Panc1 (cell line): ENCODE data around the gene KRT33A. TPM values are rescaled to one million over a fixed set of nuclear protein-coding genes. Genes with fewer than 3 reads are reported as not detected.

Experiments
- ATAC-seq: fragments of 200-7000 bp; cut with Tn5 transposase; 2 replicates; pipeline ENCODE4 v1.9.1; 2020; ENCODE audit warnings: mild to moderate bottlenecking, moderate library complexity
- BruUV-seq: library from RNA; stranded (reverse); fragments of 400-500 nt; replicated peaks from 2 replicates; lab custom pipeline; 2021; lab: Mats Ljungman, UMichigan
- CTCF ChIA-PET: fragments of 300-600 bp; sonication (Branson Sonifier 250); formaldehyde crosslinking; loops from one replicate; lab custom pipeline; 2022; ENCODE audit warnings: antibody characterized with exemption; lab: Charles Lee
- POLR2A ChIA-PET: fragments of 300-600 bp; sonication (Branson Sonifier 250); formaldehyde crosslinking; loops from one replicate; lab custom pipeline; 2022; ENCODE audit warnings: antibody characterized with exemption; lab: Charles Lee
- DNase-seq: peaks from one replicate; pipeline ENCODE4 v3.0.0-alpha.2; 2010; ENCODE audit warnings: low read depth, low spot score
- H3K27ac ChIP-seq: 2 replicates; pipeline ENCODE4 v1.5.1; 2011; ENCODE audit warnings: mild to moderate bottlenecking, low read length, inconsistent platforms
- H3K27me3 ChIP-seq: fragments of 200-500 bp; sonication (Bioruptor generic); 2 replicates; pipeline ENCODE4 v1.6.0; 2014; ENCODE audit warnings: low read length, inconsistent platforms; ENCODE audit not compliant: control insufficient read depth, insufficient read depth
- H3K36me3 ChIP-seq: fragments of 200-500 bp; sonication (Bioruptor generic); 2 replicates; pipeline ENCODE4 v1.5.1; 2014; ENCODE audit warnings: inconsistent platforms, mild to moderate bottlenecking, low read length, moderate library complexity; ENCODE audit not compliant: control insufficient read depth, insufficient read depth
- H3K4me1 ChIP-seq: 2 replicates; pipeline ENCODE4 v1.5.1; 2011; ENCODE audit warnings: inconsistent platforms, mild to moderate bottlenecking, low read length, moderate library complexity; ENCODE audit not compliant: control insufficient read depth, insufficient read depth
- H3K4me3 ChIP-seq, 2 experiments: 2 replicates each; pipeline ENCODE4 v1.5.1; 2011 to 2012; ENCODE audit warnings: low read depth in 2 of 2, low read length in 2 of 2, mild to moderate bottlenecking in 2 of 2, inconsistent platforms in 1 of 2, moderate library complexity in 1 of 2
- H3K9me3 ChIP-seq: fragments of 200-500 bp; sonication (Bioruptor generic); 2 replicates; pipeline ENCODE4 v1.5.1; 2014; ENCODE audit warnings: low read depth, mild to moderate bottlenecking, inconsistent platforms, low read length, moderate library complexity; ENCODE audit not compliant: control insufficient read depth, insufficient read depth
- CTCF ChIP-seq: fragments of 450-650 bp; IDR thresholded peaks from 2 replicates; pipeline ENCODE4 v1.5.1; 2017; ENCODE audit warnings: mild to moderate bottlenecking
- POLR2AphosphoS5 ChIP-seq: IDR thresholded peaks from 2 replicates; pipeline ENCODE4 v1.6.1; 2012; ENCODE audit warnings: mild to moderate bottlenecking, low read depth, low read length, moderate library complexity
- REST ChIP-seq, 2 experiments: IDR thresholded peaks; 2 replicates each; pipeline ENCODE4 v1.6.1; 2011 to 2012; ENCODE audit warnings: low read depth in 2 of 2, control low read depth in 1 of 2, low read length in 1 of 2, mild to moderate bottlenecking in 1 of 2, moderate library complexity in 1 of 2; ENCODE audit not compliant: insufficient read depth in 1 of 2
- SIN3A ChIP-seq: IDR thresholded peaks from 2 replicates; pipeline ENCODE4 v1.6.1; 2012; ENCODE audit warnings: low read depth, mild to moderate bottlenecking, low read length, moderate library complexity, borderline replicate concordance; ENCODE audit not compliant: insufficient read depth
- TCF7L2 ChIP-seq: IDR thresholded peaks from 2 replicates; pipeline ENCODE4 v1.6.1; 2011; ENCODE audit warnings: mild to moderate bottlenecking, low read depth, low read length, inconsistent platforms
- in situ Hi-C: cut with HindIII; loops from 2 replicates; pipeline ENCODE4 v1.10.0; 2016; ENCODE audit warnings: low sequenced_read_pairs, low pct_unique_long_range_greater_than_20kb
- intact Hi-C: fragments of 100-400 bp; cut with micrococcal nuclease; formaldehyde crosslinking; loops from one replicate; pipeline ENCODE4 v1.10.0; 2022; ENCODE audit not compliant: unreplicated experiment
- total RNA-seq: library from RNA; stranded (reverse); gene quantifications from one replicate; pipeline ENCODE4 v1.2.1, GENCODE V29; 2021; ENCODE audit not compliant: unreplicated experiment

KRT33A gene
- total RNA-seq, 1 experiment from 2014 or later = not detected

DNA sequence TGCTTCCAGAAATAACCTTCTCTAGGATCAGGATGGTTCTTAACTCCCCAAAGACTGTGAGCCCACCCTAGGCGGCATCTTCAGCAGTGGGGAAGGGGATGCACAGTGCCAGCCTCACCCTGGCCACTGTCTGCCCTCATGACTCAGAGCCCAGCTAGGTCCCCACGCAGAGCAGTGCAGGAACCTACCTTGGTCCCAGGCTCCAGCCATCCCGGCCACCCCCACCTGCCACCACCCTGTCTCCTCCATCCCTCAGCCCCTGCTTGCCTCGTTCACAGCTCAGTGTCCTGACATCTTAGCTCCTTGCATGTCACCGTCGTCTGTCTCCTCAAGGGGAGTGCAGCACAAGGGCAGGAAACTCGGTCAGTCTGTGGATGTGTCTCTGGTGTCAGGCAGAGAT lies 19.0 kb downstream of the KRT33A start:
- ChIA-PET CTCF (interaction anchor here (0.6 to 1.1 kb wide), 2 partner anchors 217 to 482 kb away, joined by 3 read pairs; no protein-coding TSS in a partner anchor), POLR2A (interaction anchor here (0.6 kb wide), 1 partner anchor 1043 kb away, joined by 4 read pairs; no protein-coding TSS in a partner anchor)
- no peak for ATAC-seq
- Histone ChIP-seq H3K27ac (no peak overlapping the region), H3K36me3 (no peaks in the 10 kb centered on the region), H3K4me3 (no peak overlapping the region), H3K9me3 (no peaks in the 10 kb centered on the region), H3K27me3 (no peaks in the 10 kb centered on the region), H3K4me1 (no peaks in the 10 kb centered on the region)
- intact Hi-C loops (no loop called here), in situ Hi-C loops (no loop called here)
- no peak for TF ChIP-seq REST (IDR thresholded peaks at IDR 0.05; ENCODE audit: insufficient read depth in 1 of 2, low read depth in 2 of 2, low read length in 1 of 2)
- no peak for TF ChIP-seq POLR2AphosphoS5
- TF ChIP-seq SIN3A = no peak
- no peak for TF ChIP-seq TCF7L2
- no peak for TF ChIP-seq CTCF
- no TSS peak for BruUV-seq
- no peak for DNase-seq

DNA sequence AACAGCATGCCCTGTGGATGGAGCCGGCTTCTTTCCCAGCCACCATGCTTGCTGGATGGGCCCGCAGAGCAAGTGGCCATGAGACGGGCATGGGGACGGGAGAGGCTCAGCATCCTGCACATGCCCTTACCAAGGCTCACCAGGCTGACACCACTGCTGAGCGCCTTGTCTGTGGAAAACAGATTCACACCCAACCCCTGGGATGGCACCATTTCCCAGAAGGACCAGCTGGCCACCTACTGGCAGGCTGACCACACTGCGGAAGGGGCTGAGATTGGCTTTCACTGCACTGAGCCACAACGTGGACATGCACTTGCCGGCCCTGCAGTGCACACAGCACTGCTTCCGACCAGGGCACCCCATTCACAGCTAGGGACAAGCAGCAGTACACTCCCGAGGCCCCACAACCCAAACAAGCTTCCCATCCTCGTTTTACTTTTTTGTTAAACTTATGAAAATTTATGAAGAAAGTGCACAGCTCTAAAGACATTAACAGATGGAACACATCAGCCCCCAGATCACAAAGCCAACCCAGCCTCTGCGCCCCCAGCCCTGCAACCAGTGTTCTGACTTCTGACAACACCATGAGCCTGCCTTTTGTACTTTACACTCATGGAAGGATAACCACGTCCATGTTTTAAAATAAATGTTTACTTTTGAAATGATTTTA lies 21.2 kb downstream of the KRT33A start:
- no peaks in the 10 kb centered on the region for H3K4me1 ChIP-seq
- CTCF ChIA-PET = interaction anchor here (0.7 to 1.6 kb wide), 2 partner anchors 151 to 219 kb away, joined by 3 to 5 read pairs; no protein-coding TSS in a partner anchor
- POLR2A ChIA-PET = no interaction called here
- ATAC-seq (peak; percentile 89), DNase-seq (no peak)
- intact Hi-C loops = loop anchor here (10.0 kb wide), 1 partner anchor 335 kb away; no protein-coding TSS in a partner anchor
- no peaks in the 10 kb centered on the region for H3K27me3 ChIP-seq
- no peaks in the 10 kb centered on the region for H3K36me3 ChIP-seq
- no peak for TF ChIP-seq POLR2AphosphoS5
- no peak for TF ChIP-seq REST (IDR thresholded peaks at IDR 0.05; ENCODE audit: insufficient read depth in 1 of 2, low read depth in 2 of 2, low read length in 1 of 2)
- peak; percentile 86 for TF ChIP-seq CTCF
- TF ChIP-seq TCF7L2 = no peak
- no peak overlapping the region for H3K4me3 ChIP-seq
- in situ Hi-C loops = no loop called here
- no peak overlapping the region for H3K27ac ChIP-seq
- BruUV-seq = no TSS peak
- no peaks in the 10 kb centered on the region for H3K9me3 ChIP-seq
